GM21528 (cell line): ENCODE results near the gene S100A10.

Experiments used
- ATAC-seq: cut with Tn5 transposase; IDR thresholded peaks from one replicate; pipeline ENCODE4 v1.9.1; 2021; ENCODE audit warnings: mild to moderate bottlenecking, moderate library complexity; ENCODE audit not compliant: unreplicated experiment, low FRiP score

S100A10 gene

GRCh38 chr1:151989211-151989862, 4.3 kb downstream of the S100A10 start:
- ATAC-seq: no peak

GRCh38 chr1:151988405-151988923, 5.2 kb downstream of the S100A10 start:
- no peak for ATAC-seq

- ATAC-seq: no peak
Observed at GRCh38 chr1:151986501-151987190, 7.0 kb downstream of the S100A10 start.

GRCh38 chr1:151985768-151986167, 7.9 kb downstream of the S100A10 start:
- ATAC-seq: no peak

- ATAC-seq: no peak
Observed at GRCh38 chr1:151985270-151985669, 8.4 kb downstream of the S100A10 start.

- ATAC-seq: peak; percentile 75
Observed at GRCh38 chr1:151984313-151984956, 9.2 kb downstream of the S100A10 start.

- ATAC-seq: no peak
Observed at GRCh38 chr1:151982300-151983005, 11.2 kb downstream of the S100A10 start.

GRCh38 chr1:151981178-151981525, 12.5 kb downstream of the S100A10 start:
- no peak for ATAC-seq

GRCh38 chr1:151980287-151981177, 13.1 kb downstream of the S100A10 start:
- no peak for ATAC-seq

- ATAC-seq: no peak
Observed at GRCh38 chr1:151978922-151979321, 14.7 kb downstream of the S100A10 start.

- ATAC-seq: no peak
Observed at GRCh38 chr1:151977662-151978230, 15.9 kb downstream of the S100A10 start.

- no peak for ATAC-seq
Observed at GRCh38 chr1:151976858-151977257, 16.8 kb downstream of the S100A10 start.

- no peak for ATAC-seq
Observed at GRCh38 chr1:151976015-151976343, 17.7 kb downstream of the S100A10 start.

- ATAC-seq: no peak
Observed at GRCh38 chr1:151975311-151976014, 18.2 kb downstream of the S100A10 start.

GRCh38 chr1:151972542-151973248, 21.0 kb downstream of the S100A10 start:
- no peak for ATAC-seq

- no peak for ATAC-seq
Observed at GRCh38 chr1:151970626-151971025, 23.0 kb downstream of the S100A10 start.

- no peak for ATAC-seq
Observed at GRCh38 chr1:151970128-151970527, 23.5 kb downstream of the S100A10 start.

GRCh38 chr1:151968791-151969399, 24.8 kb downstream of the S100A10 start:
- ATAC-seq: no peak
